H1 (cell line): ENCODE results near the gene PRKN. TPM values are rescaled to one million over a fixed set of nuclear protein-coding genes. Genes with fewer than 3 reads are reported as not detected.

Source experiments
- CTCF ChIA-PET: fragments of 300-600 bp; sonication (Branson Sonifier 250); formaldehyde crosslinking; loops from one replicate; lab custom pipeline; 2021; ENCODE audit not compliant: partially characterized antibody; lab: Charles Lee
- POLR2A ChIA-PET: fragments of 300-600 bp; sonication (Branson Sonifier 250); formaldehyde crosslinking; loops from one replicate; lab custom pipeline; 2021; ENCODE audit warnings: inconsistent platforms; ENCODE audit not compliant: partially characterized antibody; lab: Charles Lee
- DNase-seq, 2 experiments: peaks; one replicate each; pipeline versions ENCODE4 v3.0.0 to v3.0.0-alpha.2; 2010 to 2022; ENCODE audit warnings: low spot score in 2 of 2, low read depth in 1 of 2, mixed read lengths in 1 of 2
- FAIRE-seq: peaks from 2 replicates; lab custom pipeline; 2011; peaks lifted over from hg19 to GRCh38; lab: Jason Lieb, UNC
- H2AFZ ChIP-seq: 2 replicates; pipeline ENCODE4 v1.8.1; 2012; ENCODE audit warnings: low read length, inconsistent platforms
- H2AK5ac ChIP-seq: 2 replicates; pipeline ENCODE4 v1.6.1; 2013; ENCODE audit warnings: low read depth, low read length
- H2BK120ac ChIP-seq: replicated peaks from 2 replicates; pipeline ENCODE3; 2013; ENCODE audit warnings: low read depth, low read length, inconsistent platforms
- H2BK12ac ChIP-seq: 2 replicates; pipeline ENCODE4 v1.6.1; 2013; ENCODE audit warnings: low read depth, low read length
- H2BK15ac ChIP-seq: 2 replicates; pipeline ENCODE4 v1.6.1; 2013; ENCODE audit warnings: low read length
- H2BK20ac ChIP-seq: 2 replicates; pipeline ENCODE4 v1.6.1; 2013; ENCODE audit warnings: low read length
- H2BK5ac ChIP-seq: 2 replicates; pipeline ENCODE4 v1.6.1; 2013; ENCODE audit warnings: low read depth, low read length
- H3K14ac ChIP-seq: 2 replicates; pipeline ENCODE4 v1.6.1; 2013; ENCODE audit warnings: inconsistent platforms; ENCODE audit not compliant: insufficient read length
- H3K18ac ChIP-seq: 2 replicates; pipeline ENCODE4 v1.6.1; 2013; ENCODE audit warnings: low read length; ENCODE audit errors: extremely low read depth
- H3K23ac ChIP-seq: 2 replicates; pipeline ENCODE4 v1.6.1; 2013; ENCODE audit warnings: inconsistent platforms; ENCODE audit not compliant: insufficient read length
- H3K23me2 ChIP-seq: 2 replicates; pipeline ENCODE4 v1.6.1; 2013; ENCODE audit warnings: low read depth, low read length
- H3K27ac ChIP-seq: 2 replicates; pipeline ENCODE4 v1.6.1; 2011; ENCODE audit warnings: low read depth, low read length, inconsistent platforms
- H3K27me3 ChIP-seq, 4 experiments: replicated peaks in 1 of 4; 1 replicate in 1 of 4; 2 replicates in 3 of 4; pipeline versions ENCODE4 v1.6.1 to v1.8.1; 2011 to 2013; ENCODE audit warnings: low read length in 3 of 4, mild to moderate bottlenecking in 3 of 4, inconsistent platforms in 2 of 4, mixed read lengths in 2 of 4, moderate library complexity in 1 of 4; ENCODE audit not compliant: control insufficient read depth in 3 of 4, insufficient read depth in 3 of 4; ENCODE audit errors: extremely low read depth in 1 of 4
- H3K36me3 ChIP-seq, 4 experiments: 2 replicates each; pipeline versions ENCODE4 v1.6.1 to v1.8.1; 2011 to 2013; ENCODE audit warnings: mild to moderate bottlenecking in 4 of 4, low read length in 3 of 4, moderate library complexity in 2 of 4, control low read depth in 1 of 4, inconsistent platforms in 1 of 4; ENCODE audit not compliant: insufficient read depth in 4 of 4, control insufficient read depth in 2 of 4
- H3K4ac ChIP-seq: replicated peaks from 2 replicates; pipeline ENCODE3; 2013; ENCODE audit warnings: low read length, low read depth, mixed read lengths, inconsistent platforms; ENCODE audit not compliant: insufficient read length
- H3K4me1 ChIP-seq, 4 experiments: replicated peaks in 1 of 4; 1 replicate in 1 of 4; 2 replicates in 3 of 4; pipeline versions ENCODE4 v1.6.1 to v1.8.1; 2011 to 2013; ENCODE audit warnings: low read length in 3 of 4, inconsistent platforms in 2 of 4, mixed read lengths in 1 of 4; ENCODE audit not compliant: insufficient read depth in 4 of 4, control insufficient read depth in 3 of 4
- H3K4me2 ChIP-seq, 2 experiments: 2 replicates each; pipeline versions ENCODE4 v1.6.1 to v1.8.1; 2011 to 2013; ENCODE audit warnings: low read depth in 2 of 2, low read length in 2 of 2, control low read depth in 1 of 2, inconsistent platforms in 1 of 2, mild to moderate bottlenecking in 1 of 2; ENCODE audit not compliant: insufficient read depth in 1 of 2
- H3K4me3 ChIP-seq, 4 experiments: fragments of 200-600, 300-600 bp in 1 of 4; sonication (generic), shearing (Covaris generic), sonication (Bioruptor Twin) in 1 of 4; 2 replicates each; pipeline versions ENCODE4 v1.5.1 to v1.8.1; 2011 to 2016; ENCODE audit warnings: low read length in 4 of 4, low read depth in 3 of 4, control low read depth in 2 of 4, inconsistent platforms in 2 of 4, mild to moderate bottlenecking in 2 of 4, mixed read lengths in 1 of 4, moderate library complexity in 1 of 4; ENCODE audit not compliant: insufficient read depth in 2 of 4; ENCODE audit errors: extremely low read depth in 1 of 4
- H3K56ac ChIP-seq: replicated peaks from 2 replicates; pipeline ENCODE3; 2013; ENCODE audit warnings: low read depth, mild to moderate bottlenecking, mixed read lengths, low read length, inconsistent platforms; ENCODE audit not compliant: insufficient read length
- H3K79me1 ChIP-seq: 2 replicates; pipeline ENCODE4 v1.6.1; 2013; ENCODE audit warnings: low read depth, low read length, control low read depth
- H3K79me2 ChIP-seq, 2 experiments: 2 replicates each; pipeline versions ENCODE4 v1.6.1 to v1.8.1; 2012 to 2013; ENCODE audit warnings: low read length in 2 of 2, mild to moderate bottlenecking in 2 of 2, inconsistent platforms in 1 of 2; ENCODE audit not compliant: insufficient read depth in 2 of 2, control insufficient read depth in 1 of 2
- H3K9ac ChIP-seq, 4 experiments: replicated peaks in 1 of 4; 1 replicate in 1 of 4; 2 replicates in 3 of 4; pipeline versions ENCODE4 v1.6.1 to v1.8.1; 2011 to 2013; ENCODE audit warnings: low read depth in 3 of 4, low read length in 3 of 4, control low read depth in 2 of 4, mild to moderate bottlenecking in 2 of 4, moderate library complexity in 2 of 4, inconsistent platforms in 1 of 4; ENCODE audit errors: extremely low read depth in 1 of 4
- H3K9me3 ChIP-seq, 2 experiments: 2 replicates each; pipeline versions ENCODE4 v1.6.1 to v1.8.1; 2012 to 2013; ENCODE audit warnings: mild to moderate bottlenecking in 2 of 2, moderate library complexity in 2 of 2, control low read depth in 1 of 2, inconsistent platforms in 1 of 2, low read depth in 1 of 2, low read length in 1 of 2, mixed read lengths in 1 of 2; ENCODE audit not compliant: insufficient read depth in 2 of 2
- H4K20me1 ChIP-seq, 2 experiments: replicated peaks in 1 of 2; 2 replicates each; pipeline versions ENCODE3 to v1.8.1; 2011 to 2013; ENCODE audit warnings: inconsistent platforms in 2 of 2, low read length in 2 of 2, mild to moderate bottlenecking in 1 of 2; ENCODE audit not compliant: insufficient read depth in 2 of 2, control insufficient read depth in 1 of 2
- H4K5ac ChIP-seq: 2 replicates; pipeline ENCODE4 v1.6.1; 2013; ENCODE audit warnings: low read length, low read depth, mixed read lengths, inconsistent platforms; ENCODE audit not compliant: insufficient read length
- H4K8ac ChIP-seq: 2 replicates; pipeline ENCODE4 v1.8.0; 2013; ENCODE audit warnings: mild to moderate bottlenecking, moderate library complexity, low read length, inconsistent platforms; ENCODE audit not compliant: insufficient read depth; ENCODE audit errors: extremely low read depth
- H4K91ac ChIP-seq: replicated peaks from 2 replicates; pipeline ENCODE3; 2013; ENCODE audit warnings: low read length, mixed read lengths, inconsistent platforms; ENCODE audit not compliant: insufficient read length
- BRCA1 ChIP-seq: IDR thresholded peaks from 2 replicates; pipeline ENCODE4 v1.6.1; 2012; ENCODE audit warnings: low read depth, low read length, improper control_type of control experiment
- KDM1A ChIP-seq: fragments of 200-600, 300-600 bp; sonication (generic); IDR thresholded peaks from 2 replicates; pipeline ENCODE4 v1.7.1; 2016; ENCODE audit warnings: mild to moderate bottlenecking, low read length, borderline replicate concordance
- TBP ChIP-seq: IDR thresholded peaks from 2 replicates; pipeline ENCODE4 v1.6.1; 2011; ENCODE audit warnings: low read depth, low read length, improper control_type of control experiment
- WGBS, 2 experiments: shearing (Covaris generic) in 1 of 2; methylation state at CpG; one replicate each; pipeline versions ENCODE4 v1.1.6 to v1.1.7; 2013 to 2015; ENCODE audit warnings: low lambda C conversion rate in 2 of 2, mixed read lengths in 2 of 2, inconsistent platforms in 1 of 2, low coverage in 1 of 2, missing lambda C conversion rate in 1 of 2; ENCODE audit not compliant: insufficient replicate concordance in 2 of 2, insufficient coverage in 1 of 2, insufficient read length in 1 of 2; ENCODE audit errors: extremely low coverage in 1 of 2, missing lambda C conversion rate in 1 of 2; 5-methylcytosine and 5-hydroxymethylcytosine counted together
- polyA plus RNA-seq, 7 experiments: library from polyadenylated mRNA; depleted of rRNA in 3 of 7; stranded (reverse) in 5 of 7; unstranded in 2 of 7; fragments of >200 nt in 5 of 7; fragments of 200-250 nt in 2 of 7; gene quantifications; 1 replicate in 5 of 7; 2 replicates in 1 of 7; 4 replicates in 1 of 7; pipeline versions ENCODE4 v1.2.1 to v1.2.3, GENCODE V29; 2011 to 2013; ENCODE audit warnings: missing spikeins in 2 of 7, mixed read lengths in 2 of 7
- total RNA-seq: library from RNA; stranded (reverse); fragmentation: NEBNext Ultra II Directional; extraction: Animal tissue kit (Norgen Biotek cat#: 25700); gene quantifications from 2 replicates; pipeline ENCODE4 v1.2.1, GENCODE V29; 2021
- TF ChIP-seq, protein P1 (sequence below), 3 experiments: IDR thresholded peaks; 1 replicate in 2 of 3; 2 replicates in 1 of 3; pipeline versions ENCODE4 v1.5.1 to v1.6.1; 2011; ENCODE audit warnings: low read length in 3 of 3, mild to moderate bottlenecking in 3 of 3, inconsistent platforms in 2 of 3, low read depth in 1 of 3, moderate library complexity in 1 of 3; ENCODE audit not compliant: insufficient read depth in 1 of 3; ENCODE audit errors: control extremely low read depth in 1 of 3

The PRKN gene
- total and polyA plus RNA-seq, 2 of the 8 experiments (the other 6 are each of a cell fraction or from before 2014, with no cell fraction given): 0.13 to 0.29 TPM

DNA sequence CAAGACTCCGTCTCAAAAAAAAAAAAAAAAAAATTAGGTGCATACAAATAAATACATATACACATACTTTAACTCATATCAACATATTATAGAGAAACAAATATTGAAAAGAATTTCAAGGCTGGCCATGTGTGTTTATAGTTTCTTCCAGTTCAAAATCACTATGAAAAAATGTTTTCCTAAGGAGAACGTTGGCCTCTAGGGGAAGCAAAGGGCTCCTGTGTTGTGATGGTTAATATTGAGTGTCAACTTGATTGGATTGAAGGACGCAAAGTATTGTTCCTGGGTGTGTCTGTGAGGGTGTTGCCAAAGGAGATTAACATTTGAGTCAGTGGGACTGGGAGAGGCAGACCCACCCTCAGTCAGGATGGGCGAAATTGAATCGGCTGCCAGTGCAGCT, 1271.7 kb downstream of the PRKN start:
- no peak overlapping the region for H2BK20ac ChIP-seq
- ChIA-PET CTCF (interaction anchor here (0.9 to 1.8 kb wide), 6 partner anchors 9 to 43 kb away, joined by 3 to 7 read pairs (median 4); no protein-coding TSS in a partner anchor), POLR2A (no interaction called here)

More for the DNA sequence above, 1271.7 kb downstream of the PRKN start:
- Histone ChIP-seq H3K18ac (no peak overlapping the region), H2BK5ac (no peak overlapping the region), H2AFZ (no peak overlapping the region), H3K4me2 (no peak overlapping the region), H2BK12ac (no peak overlapping the region), H4K5ac (no peak overlapping the region), H3K9me3 (no peaks in the 10 kb centered on the region), H3K27ac (no peak overlapping the region), H3K4me3 (no peak overlapping the region), H2BK15ac (no peak overlapping the region), H3K79me2 (no peaks in the 10 kb centered on the region), H3K27me3 (no peaks in the 10 kb centered on the region), H3K56ac (no peak overlapping the region), H3K36me3 (no peaks in the 10 kb centered on the region), H3K9ac (no peak overlapping the region), H4K91ac (no peak overlapping the region), H3K4me1 (no peaks in the 10 kb centered on the region), H4K8ac (no peak overlapping the region), H2BK120ac (no peak overlapping the region), H4K20me1 (no peaks in the 10 kb centered on the region), H3K14ac (no peak overlapping the region), H3K23me2 (peaks cover 2% of the 10 kb centered on the region; the same call in 1 of the 2 replicates), H3K4ac (no peak overlapping the region), H3K23ac (no peak overlapping the region), H2AK5ac (no peak overlapping the region), H3K79me1 (no peaks in the 10 kb centered on the region)
- no peak for DNase-seq
- FAIRE-seq: no peak
- 83% methylated on average over 4 of the region's 5 CpGs; no CpG with 5 or more reads in 1 of the 2 experiments for WGBS, 2 experiments
- TF ChIP-seq KDM1A: no peak
- no peak for TF ChIP-seq BRCA1
- TF ChIP-seq, protein P1, sequence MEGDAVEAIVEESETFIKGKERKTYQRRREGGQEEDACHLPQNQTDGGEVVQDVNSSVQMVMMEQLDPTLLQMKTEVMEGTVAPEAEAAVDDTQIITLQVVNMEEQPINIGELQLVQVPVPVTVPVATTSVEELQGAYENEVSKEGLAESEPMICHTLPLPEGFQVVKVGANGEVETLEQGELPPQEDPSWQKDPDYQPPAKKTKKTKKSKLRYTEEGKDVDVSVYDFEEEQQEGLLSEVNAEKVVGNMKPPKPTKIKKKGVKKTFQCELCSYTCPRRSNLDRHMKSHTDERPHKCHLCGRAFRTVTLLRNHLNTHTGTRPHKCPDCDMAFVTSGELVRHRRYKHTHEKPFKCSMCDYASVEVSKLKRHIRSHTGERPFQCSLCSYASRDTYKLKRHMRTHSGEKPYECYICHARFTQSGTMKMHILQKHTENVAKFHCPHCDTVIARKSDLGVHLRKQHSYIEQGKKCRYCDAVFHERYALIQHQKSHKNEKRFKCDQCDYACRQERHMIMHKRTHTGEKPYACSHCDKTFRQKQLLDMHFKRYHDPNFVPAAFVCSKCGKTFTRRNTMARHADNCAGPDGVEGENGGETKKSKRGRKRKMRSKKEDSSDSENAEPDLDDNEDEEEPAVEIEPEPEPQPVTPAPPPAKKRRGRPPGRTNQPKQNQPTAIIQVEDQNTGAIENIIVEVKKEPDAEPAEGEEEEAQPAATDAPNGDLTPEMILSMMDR (IDR thresholded peaks at IDR 0.05; ENCODE audit: control extremely low read depth in 1 of 3, insufficient read depth in 1 of 3, low read depth in 1 of 3, low read length in 3 of 3): peak in 1 of 3 experiments; percentile 19; a peak in 1 of 4 replicates
- TF ChIP-seq TBP: no peak
